ENCODE measurements around the gene CXorf58. TPM values are rescaled to one million over a fixed set of nuclear protein-coding genes. Genes with fewer than 3 reads are reported as not detected.
A peak's percentile ranks its signal among the peaks of the same experiment; 100 is the strongest.

Gene CXorf58
- total and polyA plus RNA-seq, 2 donors (not counting 3 experiments of a cell fraction or from before 2014, with no cell fraction given) = not detected

- CTCF ChIA-PET = no interaction called here
- Histone ChIP-seq H4K20me1 (replicated peaks; ENCODE audit: control insufficient read depth, extremely low read depth, insufficient read depth, low read length) (no peaks in the 10 kb centered on the region), H3K9me3 (replicated peaks; ENCODE audit: control insufficient read depth, insufficient read depth, low read length) (no peaks in the 10 kb centered on the region), H2AFZ (ENCODE audit: low read depth, low read length) (no peak overlapping the region), H3K27me3 (ENCODE audit: control insufficient read depth in 2 of 2, insufficient read depth in 2 of 2, low read length in 2 of 2) (no peaks in the 10 kb centered on the region), H3K36me3 (ENCODE audit: control insufficient read depth in 2 of 2, extremely low read depth in 1 of 2, insufficient read depth in 2 of 2, low read length in 2 of 2) (no peaks in the 10 kb centered on the region), H3K27ac (ENCODE audit: insufficient read depth, low read depth, low read length) (no peak overlapping the region), H3K4me2 (ENCODE audit: insufficient read depth, low read length) (no peak overlapping the region), H3K9me1 (replicated peaks; ENCODE audit: control insufficient read depth, extremely low read depth, insufficient read depth, low read length) (no peaks in the 10 kb centered on the region), H3K4me1 (ENCODE audit: control insufficient read depth, extremely low read depth, insufficient read depth, low read length) (no peaks in the 10 kb centered on the region), H3K79me2 (ENCODE audit: control insufficient read depth, insufficient read depth, low read length) (no peaks in the 10 kb centered on the region), H3K9ac (replicated peaks; ENCODE audit: extremely low read depth, insufficient read depth, low read length) (no peak overlapping the region), H3K4me3 (replicated peaks in 1 of 3; ENCODE audit: insufficient read depth in 1 of 3, low read depth in 1 of 3, low read length in 3 of 3) (no peak overlapping the region)
- intact Hi-C loops (cut with micrococcal nuclease) = no loop called here
- BruUV-seq (replicated peaks) = no TSS peak
- no peak for DNase-seq (ENCODE audit: low read depth, low spot score)
- no peak for TF ChIP-seq CTCF (IDR thresholded peaks at IDR 0.05; ENCODE audit: extremely low read depth in 1 of 2, insufficient read depth in 1 of 2, low read depth in 1 of 2, low read length in 2 of 2)
- TF ChIP-seq EZH2 (IDR thresholded peaks at IDR 0.05; ENCODE audit: borderline replicate concordance, low read depth, low read length, severe bottlenecking) = no peak
- TF ChIP-seq GATA2 (IDR thresholded peaks at IDR 0.05; ENCODE audit: insufficient read depth, insufficient read length, low read depth, low read length) = no peak
- TF ChIP-seq FOS (IDR thresholded peaks at IDR 0.05; ENCODE audit: borderline replicate concordance, insufficient read depth, low read length) = no peak
- no peak for TF ChIP-seq MAX (IDR thresholded peaks at IDR 0.05; ENCODE audit: insufficient read depth, insufficient read length)
- TF ChIP-seq MYC (IDR thresholded peaks at IDR 0.05; ENCODE audit: low read depth, low read length) = no peak
- TF ChIP-seq POLR2A (IDR thresholded peaks at IDR 0.05; ENCODE audit: low read depth, low read length) = no peak
- no peak for TF ChIP-seq JUN (IDR thresholded peaks at IDR 0.05; ENCODE audit: borderline replicate concordance, insufficient read depth, insufficient read length, low read depth)
- TF ChIP-seq POLR2AphosphoS5 (IDR thresholded peaks at IDR 0.05; ENCODE audit: insufficient read depth, low read depth, low read length) = no peak
- dilution Hi-C loops (cut with MboI; ENCODE audit: extremely low pct_ligation_motif_present, low sequenced_read_pairs) = no loop called here
- POLR2A ChIA-PET = no interaction called here
- peak; percentile 12 for FAIRE-seq
Observed at GRCh38 chrX:23864742-23865326, 43.0 kb upstream of the CXorf58 start.

Data from endothelial cell of umbilical vein (primary cell).